Measurements from ENCODE around the gene AP1B1. TPM values are rescaled to one million over a fixed set of nuclear protein-coding genes. Genes with fewer than 3 reads are reported as not detected.

AP1B1 gene
- total and polyA plus RNA-seq, 2 of the 8 experiments (the other 6 are each of a cell fraction or from before 2014, with no cell fraction given), result 64.2 to 86.8 TPM

DNA sequence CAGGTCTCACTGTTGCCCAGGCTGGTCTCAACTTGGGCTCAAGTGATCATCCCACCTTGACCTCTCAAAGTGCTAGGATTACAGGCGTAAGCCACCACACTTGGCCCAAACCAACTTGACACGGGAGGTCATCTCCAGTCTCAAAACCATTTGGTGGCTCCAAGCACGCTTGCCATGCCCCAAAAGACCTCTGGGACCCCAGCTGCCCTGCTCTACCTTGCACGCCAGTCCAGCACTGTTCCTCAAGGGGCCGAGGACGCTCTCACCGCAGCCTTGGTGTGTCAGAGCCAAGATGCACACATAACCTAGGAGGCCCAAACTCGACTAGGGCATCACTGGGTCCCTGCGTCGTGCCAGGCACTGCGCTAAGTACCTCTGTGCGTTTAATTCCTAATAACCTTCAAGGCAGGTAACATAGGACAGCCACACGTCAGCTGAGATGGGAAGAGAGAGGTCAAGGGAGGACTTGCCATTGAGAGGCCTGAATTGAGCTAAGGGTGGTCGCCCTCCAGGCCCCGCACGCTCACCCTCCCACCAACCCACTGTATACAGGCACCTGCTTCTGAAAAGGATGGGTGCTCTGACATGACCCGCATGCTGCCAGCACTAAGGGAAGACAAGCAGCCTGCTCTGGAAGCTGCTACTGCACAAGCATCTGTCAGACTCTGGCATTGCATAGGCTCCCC lies 86.5 kb downstream of the AP1B1 start:
- Histone ChIP-seq H4K91ac (replicated peaks; ENCODE audit: insufficient read length, low read length) (no peak overlapping the region), H3K18ac (ENCODE audit: extremely low read depth, low read length) (no peak overlapping the region), H3K4me3 (ENCODE audit: extremely low read depth in 1 of 4, insufficient read depth in 2 of 4, low read depth in 3 of 4, low read length in 4 of 4) (no peak overlapping the region), H2BK5ac (ENCODE audit: low read depth, low read length) (no peak overlapping the region), H3K79me2 (ENCODE audit: control insufficient read depth in 1 of 2, insufficient read depth in 2 of 2, low read length in 2 of 2) (no peaks in the 10 kb centered on the region), H3K27ac (ENCODE audit: low read depth, low read length) (no peak overlapping the region), H2BK120ac (replicated peaks; ENCODE audit: low read depth, low read length) (no peak overlapping the region), H3K14ac (ENCODE audit: insufficient read length) (no peak overlapping the region), H3K9ac (replicated peaks in 1 of 4; ENCODE audit: extremely low read depth in 1 of 4, low read depth in 3 of 4, low read length in 3 of 4) (no peak overlapping the region; a peak in 1 of 7 replicates), H3K4me1 (replicated peaks in 1 of 4; ENCODE audit: control insufficient read depth in 3 of 4, insufficient read depth in 4 of 4, low read length in 3 of 4) (peaks cover 0 to 7% (median 1%) of the 10 kb centered on the region in 4 experiments; a peak in 4 of 7 replicates), H2AFZ (ENCODE audit: low read length) (no peak overlapping the region), H2BK15ac (ENCODE audit: low read length) (no peak overlapping the region), H4K20me1 (replicated peaks in 1 of 2; ENCODE audit: control insufficient read depth in 1 of 2, insufficient read depth in 2 of 2, low read length in 2 of 2) (peaks cover 9 to 16% of the 10 kb centered on the region in 2 experiments), H3K79me1 (ENCODE audit: low read depth, low read length) (no peaks in the 10 kb centered on the region; the same call in 1 of the 2 replicates), H3K4ac (replicated peaks; ENCODE audit: insufficient read length, low read depth, low read length) (no peak overlapping the region), H3K36me3 (ENCODE audit: control insufficient read depth in 2 of 4, insufficient read depth in 4 of 4, low read length in 3 of 4) (peaks cover 28 to 41% (median 30%) of the 10 kb centered on the region in 4 experiments), H3K23me2 (ENCODE audit: low read depth, low read length) (peaks cover 4% of the 10 kb centered on the region; the same call in 1 of the 2 replicates), H3K23ac (ENCODE audit: insufficient read length) (no peak overlapping the region), H2BK20ac (ENCODE audit: low read length) (no peak overlapping the region), H2AK5ac (ENCODE audit: low read depth, low read length) (peak overlapping the region; percentile 39; the same call in 1 of the 2 replicates), H3K9me3 (ENCODE audit: insufficient read depth in 2 of 2, low read depth in 1 of 2, low read length in 1 of 2) (no peaks in the 10 kb centered on the region), H3K56ac (replicated peaks; ENCODE audit: insufficient read length, low read depth, low read length) (no peak overlapping the region), H4K8ac (ENCODE audit: extremely low read depth, insufficient read depth, low read length) (no peak overlapping the region), H2BK12ac (ENCODE audit: low read depth, low read length) (0 out of 2 replicates have a peak overlapping the region, but pooled peaks have one; percentile 50), H3K27me3 (replicated peaks in 1 of 4; ENCODE audit: control insufficient read depth in 3 of 4, extremely low read depth in 1 of 4, insufficient read depth in 3 of 4, low read length in 3 of 4) (no peaks in the 10 kb centered on the region), H4K5ac (ENCODE audit: insufficient read length, low read depth, low read length) (no peak overlapping the region), H3K4me2 (ENCODE audit: insufficient read depth in 1 of 2, low read depth in 2 of 2, low read length in 2 of 2) (no peak overlapping the region)
- FAIRE-seq (no peak), DNase-seq (ENCODE audit: low read depth in 1 of 2, low spot score in 2 of 2) (peak in 1 of 2 experiments; percentile 53)
- WGBS, 2 experiments (ENCODE audit: extremely low coverage in 1 of 2, insufficient coverage in 1 of 2, insufficient read length in 1 of 2, insufficient replicate concordance in 2 of 2, low coverage in 1 of 2, low lambda C conversion rate in 2 of 2, missing lambda C conversion rate in 1 of 2), result 93% methylated on average over 17 of the region's 17 CpGs; no CpG with 5 or more reads in 1 of the 2 experiments
- ChIA-PET POLR2A (ENCODE audit: partially characterized antibody) (interaction anchor here (0.7 to 9.1 kb wide), 14 partner anchors 9 to 252 kb away, joined by 3 to 147 read pairs (median 8); partner anchors contain the start of genes EWSR1, RASL10A, RHBDD3 and THOC5), CTCF (ENCODE audit: partially characterized antibody) (interaction anchor here (1.3 to 4.8 kb wide), 5 partner anchors 7 to 26 kb away, joined by 4 to 41 read pairs (median 6); no protein-coding TSS in a partner anchor)
- TF ChIP-seq EGR1 (IDR thresholded peaks at IDR 0.05; ENCODE audit: borderline replicate concordance, low read depth, low read length) (no peak), YY1 (IDR thresholded peaks at IDR 0.05; ENCODE audit: low read depth, low read length) (no peak), KDM4A (IDR thresholded peaks at IDR 0.05; ENCODE audit: low read depth, low read length, severe bottlenecking) (no peak), GTF2F1 (IDR thresholded peaks at IDR 0.05; ENCODE audit: borderline replicate concordance, low read depth, low read length) (no peak), POLR2A (IDR thresholded peaks at IDR 0.05; ENCODE audit: control extremely low read depth in 1 of 2, low read depth in 2 of 2, low read length in 2 of 2) (no peak), EP300 (IDR thresholded peaks at IDR 0.05; ENCODE audit: borderline replicate concordance in 1 of 2, low read depth in 2 of 2, low read length in 2 of 2) (no peak), TAF7 (optimal IDR thresholded peaks at IDR 0.05; ENCODE audit: borderline replicate concordance, low read depth, low read length) (no peak), SUZ12 (IDR thresholded peaks at IDR 0.05; ENCODE audit: low read length) (no peak), ZNF274 (IDR thresholded peaks at IDR 0.05; ENCODE audit: borderline replicate concordance, extremely low read depth, low read length) (no peak), CBX5 (IDR thresholded peaks at IDR 0.05; ENCODE audit: low read depth, low read length) (no peak)
- TF ChIP-seq, protein P1, sequence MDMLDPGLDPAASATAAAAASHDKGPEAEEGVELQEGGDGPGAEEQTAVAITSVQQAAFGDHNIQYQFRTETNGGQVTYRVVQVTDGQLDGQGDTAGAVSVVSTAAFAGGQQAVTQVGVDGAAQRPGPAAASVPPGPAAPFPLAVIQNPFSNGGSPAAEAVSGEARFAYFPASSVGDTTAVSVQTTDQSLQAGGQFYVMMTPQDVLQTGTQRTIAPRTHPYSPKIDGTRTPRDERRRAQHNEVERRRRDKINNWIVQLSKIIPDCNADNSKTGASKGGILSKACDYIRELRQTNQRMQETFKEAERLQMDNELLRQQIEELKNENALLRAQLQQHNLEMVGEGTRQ (IDR thresholded peaks at IDR 0.05; ENCODE audit: low read length), result no peak

Data from H1 (cell line).